ENCODE measurements around the gene FHOD1.

The FHOD1 gene

GRCh38 chr16:67207249-67208091 is 39.8 kb downstream of the FHOD1 start:
- Histone ChIP-seq H3K36me3 (ENCODE audit: control insufficient read depth, insufficient read depth, low read length) (peaks cover 15% of the 10 kb centered on the region), H3K27me3 (replicated peaks; ENCODE audit: control insufficient read depth, insufficient read depth, low read length, poor library complexity, severe bottlenecking) (no peaks in the 10 kb centered on the region), H3K27ac (ENCODE audit: insufficient read depth, low read length, poor library complexity, severe bottlenecking) (no peak overlapping the region), H3K9me3 (ENCODE audit: control insufficient read depth, low read length) (no peaks in the 10 kb centered on the region), H3K4me3 (ENCODE audit: insufficient read depth, low read depth, low read length, poor library complexity, severe bottlenecking) (no peak overlapping the region), H3K4me1 (ENCODE audit: control insufficient read depth, insufficient read depth, low read length, poor library complexity, severe bottlenecking) (no peaks in the 10 kb centered on the region)
- no peak for DNase-seq

- Histone ChIP-seq H3K4me1 (ENCODE audit: control insufficient read depth, insufficient read depth, low read length, poor library complexity, severe bottlenecking) (no peaks in the 10 kb centered on the region), H3K27me3 (replicated peaks; ENCODE audit: control insufficient read depth, insufficient read depth, low read length, poor library complexity, severe bottlenecking) (no peaks in the 10 kb centered on the region), H3K27ac (ENCODE audit: insufficient read depth, low read length, poor library complexity, severe bottlenecking) (no peak overlapping the region), H3K36me3 (ENCODE audit: control insufficient read depth, insufficient read depth, low read length) (peaks cover 21% of the 10 kb centered on the region), H3K4me3 (ENCODE audit: insufficient read depth, low read depth, low read length, poor library complexity, severe bottlenecking) (no peak overlapping the region), H3K9me3 (ENCODE audit: control insufficient read depth, low read length) (no peaks in the 10 kb centered on the region)
- no peak for DNase-seq
Observed at GRCh38 chr16:67206838-67207248, 40.4 kb downstream of the FHOD1 start.

- no peak overlapping the region for H3K27ac ChIP-seq (ENCODE audit: insufficient read depth, low read length, poor library complexity, severe bottlenecking)
- H3K36me3 ChIP-seq (ENCODE audit: control insufficient read depth, insufficient read depth, low read length) = peaks cover 23% of the 10 kb centered on the region
- DNase-seq = no peak
- H3K9me3 ChIP-seq (ENCODE audit: control insufficient read depth, low read length) = no peaks in the 10 kb centered on the region
- H3K4me3 ChIP-seq (ENCODE audit: insufficient read depth, low read depth, low read length, poor library complexity, severe bottlenecking) = no peak overlapping the region
- H3K27me3 ChIP-seq (replicated peaks; ENCODE audit: control insufficient read depth, insufficient read depth, low read length, poor library complexity, severe bottlenecking) = no peaks in the 10 kb centered on the region
- no peaks in the 10 kb centered on the region for H3K4me1 ChIP-seq (ENCODE audit: control insufficient read depth, insufficient read depth, low read length, poor library complexity, severe bottlenecking)
Observed at GRCh38 chr16:67206129-67206837, 41.0 kb downstream of the FHOD1 start.

GRCh38 chr16:67204076-67204475 is 43.2 kb downstream of the FHOD1 start:
- Histone ChIP-seq H3K27ac (ENCODE audit: insufficient read depth, low read length, poor library complexity, severe bottlenecking) (no peak overlapping the region), H3K4me3 (ENCODE audit: insufficient read depth, low read depth, low read length, poor library complexity, severe bottlenecking) (no peak overlapping the region), H3K36me3 (ENCODE audit: control insufficient read depth, insufficient read depth, low read length) (peaks cover 23% of the 10 kb centered on the region), H3K9me3 (ENCODE audit: control insufficient read depth, low read length) (no peaks in the 10 kb centered on the region), H3K4me1 (ENCODE audit: control insufficient read depth, insufficient read depth, low read length, poor library complexity, severe bottlenecking) (no peaks in the 10 kb centered on the region), H3K27me3 (replicated peaks; ENCODE audit: control insufficient read depth, insufficient read depth, low read length, poor library complexity, severe bottlenecking) (no peaks in the 10 kb centered on the region)
- no peak for DNase-seq

- no peaks in the 10 kb centered on the region for H3K9me3 ChIP-seq (ENCODE audit: control insufficient read depth, low read length)
- no peak for DNase-seq
- no peaks in the 10 kb centered on the region for H3K27me3 ChIP-seq (replicated peaks; ENCODE audit: control insufficient read depth, insufficient read depth, low read length, poor library complexity, severe bottlenecking)
- H3K27ac ChIP-seq (ENCODE audit: insufficient read depth, low read length, poor library complexity, severe bottlenecking) = no peak overlapping the region
- H3K4me3 ChIP-seq (ENCODE audit: insufficient read depth, low read depth, low read length, poor library complexity, severe bottlenecking) = no peak overlapping the region
- H3K36me3 ChIP-seq (ENCODE audit: control insufficient read depth, insufficient read depth, low read length) = peaks cover 27% of the 10 kb centered on the region
- H3K4me1 ChIP-seq (ENCODE audit: control insufficient read depth, insufficient read depth, low read length, poor library complexity, severe bottlenecking) = no peaks in the 10 kb centered on the region
Observed at GRCh38 chr16:67202956-67203493, 44.3 kb downstream of the FHOD1 start.

GRCh38 chr16:67202426-67202825 is 44.9 kb downstream of the FHOD1 start:
- Histone ChIP-seq H3K27ac (ENCODE audit: insufficient read depth, low read length, poor library complexity, severe bottlenecking) (no peak overlapping the region), H3K4me3 (ENCODE audit: insufficient read depth, low read depth, low read length, poor library complexity, severe bottlenecking) (no peak overlapping the region), H3K9me3 (ENCODE audit: control insufficient read depth, low read length) (no peaks in the 10 kb centered on the region), H3K4me1 (ENCODE audit: control insufficient read depth, insufficient read depth, low read length, poor library complexity, severe bottlenecking) (no peaks in the 10 kb centered on the region), H3K36me3 (ENCODE audit: control insufficient read depth, insufficient read depth, low read length) (peaks cover 33% of the 10 kb centered on the region), H3K27me3 (replicated peaks; ENCODE audit: control insufficient read depth, insufficient read depth, low read length, poor library complexity, severe bottlenecking) (no peaks in the 10 kb centered on the region)
- DNase-seq = no peak

- Histone ChIP-seq H3K4me1 (ENCODE audit: control insufficient read depth, insufficient read depth, low read length, poor library complexity, severe bottlenecking) (no peaks in the 10 kb centered on the region), H3K36me3 (ENCODE audit: control insufficient read depth, insufficient read depth, low read length) (peaks cover 40% of the 10 kb centered on the region), H3K9me3 (ENCODE audit: control insufficient read depth, low read length) (no peaks in the 10 kb centered on the region), H3K27me3 (replicated peaks; ENCODE audit: control insufficient read depth, insufficient read depth, low read length, poor library complexity, severe bottlenecking) (no peaks in the 10 kb centered on the region), H3K27ac (ENCODE audit: insufficient read depth, low read length, poor library complexity, severe bottlenecking) (no peak overlapping the region), H3K4me3 (ENCODE audit: insufficient read depth, low read depth, low read length, poor library complexity, severe bottlenecking) (no peak overlapping the region)
- DNase-seq = no peak
Observed at GRCh38 chr16:67201411-67202345, 45.6 kb downstream of the FHOD1 start.

- peaks cover 52% of the 10 kb centered on the region for H3K36me3 ChIP-seq (ENCODE audit: control insufficient read depth, insufficient read depth, low read length)
Observed at GRCh38 chr16:67200491-67200890, 46.8 kb downstream of the FHOD1 start.

GRCh38 chr16:67199808-67200198 is 47.5 kb downstream of the FHOD1 start:
- DNase-seq = no peak
- Histone ChIP-seq H3K36me3 (ENCODE audit: control insufficient read depth, insufficient read depth, low read length) (peaks cover 59% of the 10 kb centered on the region), H3K27me3 (replicated peaks; ENCODE audit: control insufficient read depth, insufficient read depth, low read length, poor library complexity, severe bottlenecking) (no peaks in the 10 kb centered on the region), H3K27ac (ENCODE audit: insufficient read depth, low read length, poor library complexity, severe bottlenecking) (no peak overlapping the region), H3K4me3 (ENCODE audit: insufficient read depth, low read depth, low read length, poor library complexity, severe bottlenecking) (no peak overlapping the region), H3K4me1 (ENCODE audit: control insufficient read depth, insufficient read depth, low read length, poor library complexity, severe bottlenecking) (no peaks in the 10 kb centered on the region), H3K9me3 (ENCODE audit: control insufficient read depth, low read length) (no peaks in the 10 kb centered on the region)

More at GRCh38 chr16:67200491-67200890, 46.8 kb downstream of the FHOD1 start:
- H3K4me1 ChIP-seq (ENCODE audit: control insufficient read depth, insufficient read depth, low read length, poor library complexity, severe bottlenecking) = no peaks in the 10 kb centered on the region
- no peak overlapping the region for H3K4me3 ChIP-seq (ENCODE audit: insufficient read depth, low read depth, low read length, poor library complexity, severe bottlenecking)
- no peak for DNase-seq
- H3K9me3 ChIP-seq (ENCODE audit: control insufficient read depth, low read length) = no peaks in the 10 kb centered on the region
- no peaks in the 10 kb centered on the region for H3K27me3 ChIP-seq (replicated peaks; ENCODE audit: control insufficient read depth, insufficient read depth, low read length, poor library complexity, severe bottlenecking)
- no peak overlapping the region for H3K27ac ChIP-seq (ENCODE audit: insufficient read depth, low read length, poor library complexity, severe bottlenecking)
